Loucy (cell line): ENCODE data around the gene GTF2IRD1.

ENCODE experiments used
- CTCF ChIP-seq: fragments of 200-600 bp; sonication (generic); conservative IDR thresholded peaks from 2 replicates; pipeline ENCODE4 v1.5.1; 2014; ENCODE audit warnings: mild to moderate bottlenecking, antibody characterized with exemption, low read length
- EZH2phosphoT487 ChIP-seq: fragments of 200-600 bp; IDR thresholded peaks from 2 replicates; pipeline ENCODE4 v1.6.1; 2018; ENCODE audit warnings: antibody characterized with exemption, mild to moderate bottlenecking, moderate library complexity, borderline replicate concordance

- TF ChIP-seq CTCF (no peak), EZH2phosphoT487 (no peak)
Observed at GRCh38 chr7:74518041-74518440, 64.3 kb downstream of the GTF2IRD1 start.
